RWPE2 (cell line): ENCODE data around the gene PHF10.
A peak's percentile ranks its signal among the peaks of the same experiment; 100 is the strongest.

Source experiments
- ATAC-seq: fragments of 200-7000 bp; cut with Tn5 transposase; 3 replicates; pipeline ENCODE4 v1.9.1; 2021; ENCODE audit warnings: low read depth
- DNase-seq: peaks from one replicate; pipeline ENCODE4 v3.0.0-alpha.2; 2020; ENCODE audit warnings: low spot score
- H3K27ac ChIP-seq: fragments of 450-650 bp; 2 replicates; pipeline ENCODE4 v1.5.1; 2017; ENCODE audit warnings: mild to moderate bottlenecking; ENCODE audit not compliant: poor library complexity, severe bottlenecking
- H3K27me3 ChIP-seq: fragments of 250-450 bp; sonication (Bioruptor Pico); 2 replicates; pipeline ENCODE4 v1.5.1; 2021; ENCODE audit warnings: mild to moderate bottlenecking, moderate library complexity; ENCODE audit not compliant: insufficient read depth, poor library complexity, severe bottlenecking
- H3K36me3 ChIP-seq: fragments of 250-450 bp; sonication (Bioruptor Pico); 2 replicates; pipeline ENCODE4 v1.5.1; 2020; ENCODE audit warnings: low read depth, mild to moderate bottlenecking, moderate library complexity
- H3K4me1 ChIP-seq: fragments of 250-450 bp; sonication (Bioruptor Pico); 2 replicates; pipeline ENCODE4 v1.5.1; 2021; ENCODE audit warnings: mild to moderate bottlenecking, moderate library complexity; ENCODE audit not compliant: insufficient read depth, poor library complexity, severe bottlenecking
- H3K4me3 ChIP-seq: fragments of 250-450 bp; sonication (Bioruptor Pico); 2 replicates; pipeline ENCODE4 v1.5.1; 2021; ENCODE audit warnings: mild to moderate bottlenecking, moderate library complexity; ENCODE audit not compliant: severe bottlenecking
- H3K9me3 ChIP-seq: fragments of 250-450 bp; sonication (Bioruptor Pico); 2 replicates; pipeline ENCODE4 v1.5.1; 2021; ENCODE audit warnings: mild to moderate bottlenecking, moderate library complexity; ENCODE audit not compliant: severe bottlenecking
- CTCF ChIP-seq: fragments of 450-650 bp; IDR thresholded peaks from one replicate; pipeline ENCODE4 v1.5.1; 2017; ENCODE audit warnings: mild to moderate bottlenecking, moderate library complexity; ENCODE audit not compliant: poor library complexity, severe bottlenecking

PHF10 gene

GRCh38 chr6:169702840-169703246, 21.5 kb downstream of the PHF10 start:
- no peak for DNase-seq
- Histone ChIP-seq H3K4me1 (peaks cover 22% of the 10 kb centered on the region), H3K4me3 (peak overlapping the region; percentile 90), H3K36me3 (peaks cover 33% of the 10 kb centered on the region), H3K27ac (peak overlapping the region; percentile 55), H3K9me3 (no peaks in the 10 kb centered on the region), H3K27me3 (no peaks in the 10 kb centered on the region)
- no peak for TF ChIP-seq CTCF
- no peak for ATAC-seq

GRCh38 chr6:169701954-169702839, 22.1 kb downstream of the PHF10 start, which contains the start of the genes C6orf120 and WDR27:
TSS of gene C6orf120 (plus strand) at chr6:169702126. CDS start at chr6:169702460, 334 bp downstream.
TSS of gene WDR27 (minus strand) at chr6:169702029. CDS start at chr6:169689005, 13,024 bp downstream.
- DNase-seq (peak; percentile 95), ATAC-seq (peak; percentile 87)
- peak within 1 kb of the TSS; percentile 90 for H3K4me3 ChIP-seq
- H3K4me1 ChIP-seq = peaks cover 27% of the 10 kb centered on the region
- H3K9me3 ChIP-seq = no peaks in the 10 kb centered on the region
- TF ChIP-seq CTCF = no peak
- H3K27me3 ChIP-seq = no peaks in the 10 kb centered on the region
- peaks cover 32% of the 10 kb centered on the region for H3K36me3 ChIP-seq
- H3K27ac ChIP-seq = peak within 1 kb of the TSS; percentile 55

- Histone ChIP-seq H3K27ac (peak overlapping the region; percentile 55), H3K4me1 (peaks cover 27% of the 10 kb centered on the region), H3K27me3 (no peaks in the 10 kb centered on the region), H3K36me3 (peaks cover 32% of the 10 kb centered on the region), H3K9me3 (no peaks in the 10 kb centered on the region), H3K4me3 (peak overlapping the region; percentile 90)
- DNase-seq = no peak
- no peak for TF ChIP-seq CTCF
- ATAC-seq = peak; percentile 41
Measured at GRCh38 chr6:169701311-169701953, 22.9 kb downstream of the PHF10 start.

GRCh38 chr6:169700296-169700695, 24.0 kb downstream of the PHF10 start:
- DNase-seq (no peak), ATAC-seq (no peak)
- no peak overlapping the region for H3K27ac ChIP-seq
- H3K36me3 ChIP-seq = peaks cover 27% of the 10 kb centered on the region
- peaks cover 27% of the 10 kb centered on the region for H3K4me1 ChIP-seq
- H3K9me3 ChIP-seq = no peaks in the 10 kb centered on the region
- TF ChIP-seq CTCF = no peak
- H3K4me3 ChIP-seq = no peak overlapping the region
- H3K27me3 ChIP-seq = no peaks in the 10 kb centered on the region
